GM21528 (cell line): ENCODE measurements around the gene B4GALNT3.

ENCODE experiments used
- ATAC-seq: cut with Tn5 transposase; IDR thresholded peaks from one replicate; pipeline ENCODE4 v1.9.1; 2021; ENCODE audit warnings: mild to moderate bottlenecking, moderate library complexity; ENCODE audit not compliant: unreplicated experiment, low FRiP score

The B4GALNT3 gene

GRCh38 chr12:466762-467161, 7.0 kb downstream of the B4GALNT3 start:
- ATAC-seq, result no peak

GRCh38 chr12:467591-467990, 7.9 kb downstream of the B4GALNT3 start:
- ATAC-seq, result no peak

DNA sequence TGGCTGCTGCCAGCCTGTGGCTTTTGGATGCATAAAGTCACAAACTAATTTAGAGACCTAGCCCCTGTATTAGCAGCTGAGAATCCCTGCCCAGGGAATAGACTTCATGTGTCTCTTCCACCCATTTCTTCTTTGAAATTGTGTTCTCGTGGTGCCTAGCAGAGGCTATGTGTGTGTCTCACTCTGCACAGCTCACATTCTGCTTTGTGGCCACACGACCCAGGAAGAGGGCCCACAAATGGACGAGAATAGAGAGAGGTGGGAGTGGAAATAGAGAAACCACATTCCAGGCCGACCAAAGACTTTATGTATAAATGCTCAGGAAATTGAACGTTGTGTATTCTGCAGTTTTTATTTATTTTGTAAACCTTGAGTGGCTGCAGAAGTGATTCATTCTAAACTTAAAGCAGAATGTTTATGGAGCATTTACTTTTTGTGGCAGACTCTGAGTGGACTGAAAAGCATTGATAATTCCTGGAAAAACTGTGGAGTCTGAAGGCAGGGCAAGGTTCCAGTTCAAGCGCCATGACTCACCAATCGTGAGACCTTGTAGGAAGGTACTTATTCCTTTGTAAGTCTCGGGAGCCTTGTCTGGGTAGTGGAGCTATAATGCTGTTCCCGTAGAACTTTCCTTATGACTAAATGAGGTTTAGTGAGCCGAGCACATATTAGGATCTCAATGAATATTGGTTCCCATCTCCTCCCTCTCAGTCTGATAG, 9.1 kb downstream of the B4GALNT3 start:
- no peak for ATAC-seq

DNA sequence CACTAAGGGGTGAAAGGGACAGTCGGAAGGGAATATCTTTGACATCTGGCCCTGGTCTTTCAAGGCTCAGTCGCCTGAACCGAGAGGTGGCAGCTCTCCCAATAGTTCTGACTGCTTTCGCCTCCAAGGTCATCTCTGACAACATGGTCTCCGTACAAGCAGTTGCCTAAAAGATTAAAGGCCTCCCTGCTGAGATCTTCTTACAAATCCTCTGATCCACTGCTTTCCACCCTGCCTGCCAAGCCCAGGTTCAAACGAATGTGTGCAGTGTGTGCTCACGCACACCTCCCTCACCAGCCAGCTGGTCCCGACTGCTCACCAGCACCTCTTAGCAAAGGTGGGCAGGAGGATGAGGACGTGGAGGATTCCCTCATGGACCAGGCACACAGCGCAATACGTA, 10.4 kb downstream of the B4GALNT3 start:
- ATAC-seq, result no peak

GRCh38 chr12:473198-473597, 13.5 kb downstream of the B4GALNT3 start:
- ATAC-seq, result no peak

GRCh38 chr12:473863-474577, 14.3 kb downstream of the B4GALNT3 start:
- ATAC-seq, result no peak

DNA sequence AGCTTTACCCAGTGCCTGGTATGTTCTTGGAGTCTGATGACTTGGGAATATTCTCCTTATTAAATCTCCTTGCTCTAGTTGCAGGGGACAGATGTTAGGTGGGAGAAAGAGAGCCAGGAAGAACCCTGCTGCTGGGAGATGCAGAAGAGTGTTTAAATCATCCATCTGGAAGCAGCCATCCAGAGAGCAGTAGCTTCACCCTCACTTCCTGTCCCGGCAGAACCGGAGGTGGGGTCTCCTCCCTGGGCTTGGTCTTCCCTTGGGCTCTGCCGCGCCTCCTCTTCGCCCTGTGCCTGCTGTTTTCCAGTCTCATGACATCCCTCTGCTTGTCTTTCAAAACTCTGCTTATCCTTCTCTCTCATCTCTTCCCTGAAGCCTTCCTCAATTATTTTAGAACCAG, 15.5 kb downstream of the B4GALNT3 start:
- no peak for ATAC-seq

DNA sequence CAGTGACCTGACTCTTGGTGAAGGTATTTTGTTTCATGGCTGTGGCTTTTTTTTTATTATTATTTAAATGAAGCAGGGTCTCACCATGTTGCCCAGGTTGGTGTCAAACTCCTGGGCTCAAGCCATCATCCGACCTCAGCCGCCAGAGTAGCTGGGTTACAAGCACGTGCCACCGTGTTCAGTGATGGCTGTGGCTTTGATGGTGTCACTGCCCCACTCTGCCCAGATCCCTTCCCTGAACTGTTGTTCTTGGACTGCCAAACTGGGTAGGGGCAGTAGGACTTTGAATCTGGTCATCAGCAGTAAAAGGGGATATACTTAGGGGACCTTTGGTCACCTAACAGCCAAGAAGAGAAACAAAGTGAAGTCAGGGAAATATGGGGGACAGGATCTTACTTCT, 19.4 kb downstream of the B4GALNT3 start:
- no peak for ATAC-seq

GRCh38 chr12:480831-481816, 21.4 kb downstream of the B4GALNT3 start:
- no peak for ATAC-seq

- no peak for ATAC-seq
These were observed 22.3 kb downstream of the B4GALNT3 start for GRCh38 chr12:482061-482460.

- no peak for ATAC-seq
These were observed 24.4 kb downstream of the B4GALNT3 start for GRCh38 chr12:484096-484495.

DNA sequence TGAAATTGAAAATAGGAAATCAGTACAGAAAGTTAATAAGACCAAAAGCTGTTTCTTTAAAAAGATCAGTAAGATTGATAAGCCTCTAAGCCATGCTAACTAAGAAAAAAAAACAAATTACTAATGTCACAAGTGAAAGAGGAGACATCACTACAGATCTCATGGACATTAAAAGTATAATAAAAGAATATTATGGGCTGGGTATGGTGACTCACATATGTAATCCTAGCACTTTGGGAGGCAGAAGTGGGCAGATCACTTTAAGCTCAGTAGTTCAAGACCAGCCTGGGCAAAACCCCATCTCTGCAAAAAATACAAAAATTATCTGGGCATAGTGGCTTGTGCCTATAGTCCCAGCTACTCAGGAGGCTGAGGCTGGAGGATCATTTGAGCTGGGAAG, 30.5 kb downstream of the B4GALNT3 start:
- ATAC-seq, result no peak

DNA sequence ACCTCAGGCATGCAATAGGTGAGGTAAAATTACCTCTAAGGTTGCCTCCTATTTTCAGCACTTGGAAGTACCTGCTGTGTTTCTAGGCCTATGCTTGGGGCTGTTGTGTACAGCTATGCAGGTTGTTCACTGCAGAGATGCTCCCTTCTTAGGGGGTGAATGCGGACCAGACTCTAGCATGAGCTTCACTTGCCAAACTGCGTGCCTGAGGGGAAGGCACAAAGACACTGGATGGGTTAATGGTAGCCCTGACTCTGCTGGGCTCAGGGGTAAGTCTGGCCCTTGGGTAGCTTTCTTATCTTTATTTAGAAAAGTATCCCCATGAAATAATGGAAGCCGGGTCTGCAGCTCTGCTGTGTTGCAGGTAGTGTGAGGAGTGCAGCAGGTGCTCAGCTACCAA, 35.7 kb downstream of the B4GALNT3 start:
- no peak for ATAC-seq

DNA sequence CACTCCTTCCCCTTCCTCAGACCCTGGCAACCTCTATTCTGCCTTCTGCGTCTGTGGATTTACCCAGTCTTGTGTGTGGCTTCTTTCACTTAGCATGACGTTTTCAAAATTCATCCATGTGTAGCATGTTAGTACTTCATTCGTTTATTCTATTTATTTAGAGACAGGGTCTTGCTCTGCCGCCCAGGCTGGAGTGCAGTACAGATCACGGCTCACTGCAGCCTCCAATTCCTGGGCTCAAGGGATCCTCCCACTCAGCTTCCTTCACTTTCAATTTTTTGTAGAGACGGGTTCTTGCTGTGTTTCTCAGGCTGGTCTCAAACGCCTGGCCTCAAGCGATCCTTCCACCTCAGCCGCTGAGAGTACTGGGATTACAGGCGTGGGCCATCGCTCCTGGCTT, 37.0 kb downstream of the B4GALNT3 start:
- no peak for ATAC-seq

DNA sequence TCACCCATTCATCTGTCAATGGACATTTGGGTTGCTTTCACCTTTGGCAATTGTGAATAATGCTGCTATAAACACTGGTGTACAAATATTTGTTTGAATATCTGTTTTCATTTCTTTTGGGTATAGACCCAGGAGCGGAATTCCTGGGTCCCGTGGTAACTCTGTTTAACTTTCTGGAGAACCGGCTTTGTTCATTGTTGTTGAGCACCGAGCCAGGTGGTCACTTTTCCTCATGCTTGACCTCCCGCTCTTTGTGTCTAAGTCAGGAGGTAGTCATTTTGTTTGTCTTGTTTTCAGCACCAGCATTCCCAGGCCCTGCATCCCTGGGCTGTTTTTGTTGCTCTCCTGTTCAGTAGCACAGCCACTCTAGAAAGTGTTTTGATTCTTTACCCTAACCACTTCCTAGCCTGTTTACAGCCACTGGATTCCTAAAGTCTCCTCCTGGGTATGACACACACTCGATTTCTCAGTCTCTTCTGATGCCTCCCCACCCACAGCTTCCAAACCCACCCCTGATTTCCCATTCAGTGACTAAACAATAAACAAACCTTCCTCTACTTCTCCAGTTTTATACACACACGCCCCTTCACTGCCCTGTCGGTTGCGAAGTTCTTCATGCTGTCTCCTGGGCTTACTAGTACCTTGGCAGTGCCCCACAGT, 37.9 kb downstream of the B4GALNT3 start:
- ATAC-seq, result no peak

GRCh38 chr12:499837-500458, 40.2 kb downstream of the B4GALNT3 start:
- ATAC-seq, result no peak

GRCh38 chr12:501722-502447, 42.1 kb downstream of the B4GALNT3 start:
- no peak for ATAC-seq

DNA sequence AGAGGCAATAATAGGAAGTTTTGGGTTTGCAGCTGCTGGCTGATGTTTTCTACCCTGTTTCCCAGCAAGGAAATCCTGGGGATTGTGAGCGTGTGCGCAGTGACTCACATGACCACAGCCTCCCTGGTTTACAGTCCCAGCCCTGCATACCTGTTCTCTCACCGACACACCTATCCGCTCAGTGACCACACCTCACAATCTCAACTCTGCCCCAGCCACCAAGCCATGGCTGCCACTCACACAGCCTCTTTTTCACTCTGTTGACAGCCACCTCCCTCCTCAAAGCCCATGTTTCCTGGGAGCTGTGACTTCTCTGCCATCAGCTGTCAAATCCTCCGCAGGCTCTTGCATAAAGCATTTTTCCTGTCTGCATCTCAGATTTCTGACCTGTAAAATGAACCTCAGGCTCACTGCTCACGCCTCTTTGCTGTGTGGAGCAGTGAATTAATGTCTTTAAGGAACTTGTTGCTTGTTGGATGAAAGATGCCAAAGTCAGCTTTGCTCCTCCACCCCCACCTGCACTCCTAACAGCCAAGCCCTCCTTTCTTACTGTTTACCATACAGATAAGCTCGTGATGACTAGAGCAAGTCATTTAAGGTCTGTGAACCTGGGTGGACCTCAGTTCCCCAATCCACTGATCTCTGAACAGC, 43.5 kb downstream of the B4GALNT3 start:
- ATAC-seq, result no peak

DNA sequence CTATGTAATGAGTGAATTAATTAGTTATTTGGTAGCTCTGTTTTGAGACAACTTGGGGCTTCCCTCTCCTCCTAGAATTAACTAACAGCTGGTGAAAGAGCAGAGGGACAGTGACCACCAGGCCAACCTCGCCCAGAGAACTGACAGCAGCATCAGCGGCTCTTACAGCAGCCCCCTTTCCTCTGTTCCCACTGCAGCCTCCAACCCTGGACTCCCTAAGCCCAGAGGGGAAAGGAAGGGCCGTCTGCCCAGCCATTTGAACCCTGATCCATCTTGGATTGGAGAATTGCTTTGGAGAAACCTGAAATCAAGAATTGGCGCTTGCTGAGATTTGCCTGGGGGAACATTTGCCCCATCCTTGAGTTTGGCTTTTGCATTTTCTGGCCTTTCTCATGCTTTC, 45.5 kb downstream of the B4GALNT3 start:
- ATAC-seq, result no peak
